GM10248 (cell line): ENCODE data around the gene ASMT.
A peak's percentile ranks its signal among the peaks of the same experiment; 100 is the strongest.

Source experiments
- CTCF ChIA-PET: fragments of 300-600 bp; sonication (Branson Sonifier 250); formaldehyde crosslinking; extraction: SDS; loops from one replicate; lab custom pipeline; 2021; ENCODE audit warnings: antibody characterized with exemption; lab: Yijun Ruan, JAX
- POLR2A ChIA-PET: fragments of 350-650 bp; sonication (Branson Sonifier 250); formaldehyde crosslinking; extraction: SDS; loops from one replicate; lab custom pipeline; 2020; ENCODE audit warnings: antibody characterized with exemption; lab: Yijun Ruan, JAX
- DNase-seq: peaks from one replicate; pipeline ENCODE4 v3.0.0; 2012; ENCODE audit errors: extremely low spot score
- TF ChIP-seq, protein P1 (sequence below): IDR thresholded peaks from 2 replicates; pipeline ENCODE4 v1.5.1; 2012; ENCODE audit warnings: mild to moderate bottlenecking, low read depth; ENCODE audit errors: extremely low read depth, missing control alignments, control extremely low read depth

ASMT gene

GRCh38 chrX:1597345-1598020 lies 17.4 kb upstream of the ASMT start:
- ChIA-PET CTCF (no interaction called here), POLR2A (no interaction called here)
- no peak for DNase-seq
- TF ChIP-seq, protein P1, sequence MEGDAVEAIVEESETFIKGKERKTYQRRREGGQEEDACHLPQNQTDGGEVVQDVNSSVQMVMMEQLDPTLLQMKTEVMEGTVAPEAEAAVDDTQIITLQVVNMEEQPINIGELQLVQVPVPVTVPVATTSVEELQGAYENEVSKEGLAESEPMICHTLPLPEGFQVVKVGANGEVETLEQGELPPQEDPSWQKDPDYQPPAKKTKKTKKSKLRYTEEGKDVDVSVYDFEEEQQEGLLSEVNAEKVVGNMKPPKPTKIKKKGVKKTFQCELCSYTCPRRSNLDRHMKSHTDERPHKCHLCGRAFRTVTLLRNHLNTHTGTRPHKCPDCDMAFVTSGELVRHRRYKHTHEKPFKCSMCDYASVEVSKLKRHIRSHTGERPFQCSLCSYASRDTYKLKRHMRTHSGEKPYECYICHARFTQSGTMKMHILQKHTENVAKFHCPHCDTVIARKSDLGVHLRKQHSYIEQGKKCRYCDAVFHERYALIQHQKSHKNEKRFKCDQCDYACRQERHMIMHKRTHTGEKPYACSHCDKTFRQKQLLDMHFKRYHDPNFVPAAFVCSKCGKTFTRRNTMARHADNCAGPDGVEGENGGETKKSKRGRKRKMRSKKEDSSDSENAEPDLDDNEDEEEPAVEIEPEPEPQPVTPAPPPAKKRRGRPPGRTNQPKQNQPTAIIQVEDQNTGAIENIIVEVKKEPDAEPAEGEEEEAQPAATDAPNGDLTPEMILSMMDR, result no peak

DNA sequence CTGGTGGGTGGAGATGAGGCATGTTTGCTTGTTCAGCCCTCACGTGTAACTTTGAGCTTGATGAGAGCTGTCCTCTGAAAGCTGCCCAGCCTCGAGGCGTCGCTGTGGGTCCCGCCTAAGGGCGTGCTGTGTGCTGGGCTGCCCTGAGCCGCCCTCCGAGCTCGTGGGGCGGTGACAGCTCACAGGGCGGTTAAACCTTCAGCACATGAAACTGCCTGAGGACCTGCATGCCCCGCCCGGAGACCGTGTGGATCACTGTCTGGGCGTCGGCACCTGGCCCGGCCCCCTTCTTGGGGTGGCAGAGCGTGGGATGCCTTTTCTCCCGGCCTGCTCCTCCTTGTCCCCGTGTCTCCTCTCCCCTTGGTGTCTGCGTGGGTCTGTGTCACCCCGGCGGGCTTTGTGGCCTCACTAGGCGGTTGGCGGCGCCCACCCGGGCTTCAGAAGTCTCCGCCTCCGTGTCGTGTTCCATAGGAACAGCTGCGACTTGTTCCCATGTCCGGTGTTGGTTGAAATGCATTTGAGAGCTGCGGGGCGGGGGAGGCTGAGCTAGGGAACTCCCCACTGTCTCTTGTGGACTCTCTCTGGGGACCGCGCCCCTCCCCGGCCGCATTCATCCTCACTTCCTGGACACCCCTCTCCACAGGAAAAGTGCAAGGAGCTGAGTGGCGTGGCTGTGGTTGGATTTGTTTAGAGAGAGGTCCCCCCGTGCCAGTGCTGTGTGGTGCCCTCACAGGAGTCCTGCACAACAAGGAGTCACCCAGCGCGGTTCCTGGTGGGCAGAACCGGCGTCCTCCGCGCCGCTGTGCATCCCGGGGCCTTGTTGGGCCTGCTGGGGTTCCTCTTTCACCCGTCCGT lies 16.6 kb upstream of the ASMT start:
- CTCF ChIA-PET, result no interaction called here
- POLR2A ChIA-PET, result no interaction called here
- TF ChIP-seq, protein P1, result no peak
- peak; percentile 53 for DNase-seq

- CTCF ChIA-PET, result no interaction called here
- POLR2A ChIA-PET, result no interaction called here
- TF ChIP-seq, protein P1, result no peak
- DNase-seq, result no peak
Observed at GRCh38 chrX:1598876-1599790, 15.7 kb upstream of the ASMT start.

DNA sequence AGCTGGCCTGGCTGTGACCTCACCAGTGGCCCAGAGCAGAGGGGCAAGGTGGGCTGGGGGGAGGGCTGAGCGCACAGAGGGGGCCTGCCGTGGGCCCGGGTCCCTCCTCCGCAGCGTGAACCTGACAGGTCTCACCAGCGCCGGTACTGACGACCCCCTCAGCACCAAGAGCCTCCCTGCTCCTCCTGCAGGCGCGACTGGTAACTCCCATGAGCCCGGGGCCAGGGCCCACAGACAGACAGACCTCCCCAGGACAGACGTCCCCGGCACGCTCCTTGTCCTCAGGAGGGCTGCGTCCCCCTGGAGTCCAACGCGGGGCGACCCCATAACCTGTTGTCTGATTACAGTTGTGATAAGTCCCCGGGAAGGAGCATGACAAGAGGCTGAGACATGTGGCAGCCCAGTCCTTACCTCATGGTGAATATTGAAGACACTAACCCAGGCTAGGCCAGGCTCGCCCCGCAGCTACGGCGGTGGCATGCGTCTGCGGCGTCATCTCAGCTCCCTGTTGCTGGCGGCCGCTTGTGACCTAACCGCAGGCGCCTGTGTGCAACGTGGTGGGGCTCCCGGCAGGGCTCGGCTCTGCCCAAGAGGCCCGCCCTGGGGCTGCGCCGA lies 15.0 kb upstream of the ASMT start:
- ChIA-PET POLR2A (no interaction called here), CTCF (no interaction called here)
- TF ChIP-seq, protein P1, result no peak
- no peak for DNase-seq

DNA sequence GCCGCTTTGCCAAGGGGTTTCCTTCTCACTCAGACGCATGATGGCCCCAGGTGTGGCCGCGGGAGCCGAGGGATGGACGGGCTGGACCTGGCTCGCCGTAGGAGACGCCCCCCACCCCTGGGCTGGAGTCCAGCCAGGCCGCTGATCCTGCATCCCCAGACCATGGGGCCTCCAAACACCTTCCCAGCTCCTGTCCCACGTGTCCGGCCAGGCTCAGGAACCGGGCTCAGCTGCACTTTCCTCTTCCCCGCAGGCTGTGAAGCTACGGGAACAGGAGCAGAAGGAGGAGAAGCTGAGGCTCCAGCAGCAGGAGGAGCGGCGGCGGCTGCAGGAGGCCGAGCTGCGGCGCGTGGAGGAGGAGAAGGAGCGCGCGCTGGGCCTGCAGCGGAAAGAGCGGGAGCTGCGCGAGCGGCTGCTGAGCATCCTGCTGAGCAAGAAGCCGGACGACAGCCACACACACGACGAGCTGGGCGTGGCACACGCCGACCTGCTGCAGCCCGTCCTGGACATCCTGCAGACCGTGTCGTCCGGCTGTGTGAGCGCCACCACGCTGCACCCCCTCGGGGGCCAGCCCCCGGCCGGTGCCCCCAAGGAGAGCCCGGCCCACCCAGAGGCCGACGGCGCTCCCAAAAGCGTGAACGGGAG lies 14.3 kb upstream of the ASMT start:
- TF ChIP-seq, protein P1, result no peak
- ChIA-PET POLR2A (no interaction called here), CTCF (no interaction called here)
- no peak for DNase-seq
